DOHH2 (cell line): ENCODE data around the gene PPM1H.

ENCODE experiments used
- H3F3A ChIP-seq: fragments of 200-600 bp; sonication (generic), shearing (Covaris generic); 2 replicates; pipeline ENCODE4 v1.6.0; 2016; ENCODE audit warnings: antibody characterized with exemption, mild to moderate bottlenecking; ENCODE audit not compliant: control insufficient read depth, insufficient read depth
- H3K27ac ChIP-seq: fragments of 200-600 bp; sonication (generic); 2 replicates; pipeline ENCODE4 v1.5.1; 2014; ENCODE audit warnings: low read depth, mild to moderate bottlenecking, low read length, moderate library complexity
- H3K27me3 ChIP-seq: fragments of 200-600 bp; sonication (generic); 2 replicates; pipeline ENCODE4 v1.6.1; 2014; ENCODE audit warnings: mild to moderate bottlenecking, low read length, mixed read lengths; ENCODE audit not compliant: control insufficient read depth
- H3K36me3 ChIP-seq: fragments of 200-600 bp; sonication (generic); 2 replicates; pipeline ENCODE4 v1.6.1; 2014; ENCODE audit warnings: mild to moderate bottlenecking, low read length, moderate library complexity, mixed read lengths; ENCODE audit not compliant: control insufficient read depth
- H3K4me1 ChIP-seq: fragments of 200-600 bp; sonication (generic); 2 replicates; pipeline ENCODE4 v1.6.1; 2014; ENCODE audit warnings: mild to moderate bottlenecking, low read length, mixed read lengths; ENCODE audit not compliant: control insufficient read depth
- H3K4me2 ChIP-seq: fragments of 200-600 bp; sonication (generic); 2 replicates; pipeline ENCODE4 v1.6.0; 2014; ENCODE audit warnings: mild to moderate bottlenecking, low read length, moderate library complexity
- H3K4me3 ChIP-seq: fragments of 200-600 bp; sonication (generic); 2 replicates; pipeline ENCODE4 v1.5.1; 2014; ENCODE audit warnings: mild to moderate bottlenecking, low read length, mixed read lengths
- H3K79me2 ChIP-seq: fragments of 200-600 bp; sonication (generic); 2 replicates; pipeline ENCODE4 v1.6.1; 2014; ENCODE audit warnings: mild to moderate bottlenecking, low read length, mixed read lengths; ENCODE audit not compliant: control insufficient read depth
- H3K9me2 ChIP-seq: fragments of 200-600 bp; sonication (generic); replicated peaks from 2 replicates; pipeline ENCODE4 v1.6.1; 2014; ENCODE audit warnings: mild to moderate bottlenecking, low read length, mixed read lengths; ENCODE audit not compliant: control insufficient read depth
- H3K9me3 ChIP-seq: fragments of 200-600 bp; sonication (generic); 2 replicates; pipeline ENCODE4 v1.6.1; 2014; ENCODE audit warnings: antibody characterized with exemption, low read length, mixed read lengths; ENCODE audit not compliant: control insufficient read depth, insufficient read depth
- H4K20me1 ChIP-seq: fragments of 200-600 bp; sonication (generic); 2 replicates; pipeline ENCODE4 v1.6.0; 2014; ENCODE audit warnings: low read depth, mild to moderate bottlenecking, antibody characterized with exemption, low read length, moderate library complexity; ENCODE audit not compliant: control insufficient read depth, insufficient read depth
- CTCF ChIP-seq: fragments of 200-600 bp; sonication (generic); IDR thresholded peaks from one replicate; pipeline ENCODE4 v1.5.1; 2014; ENCODE audit warnings: antibody characterized with exemption, mild to moderate bottlenecking, low read depth, low read length; ENCODE audit not compliant: poor library complexity, severe bottlenecking
- EZH2phosphoT487 ChIP-seq: fragments of 200-600 bp; sonication (generic); IDR thresholded peaks from 2 replicates; pipeline ENCODE4 v1.6.1; 2017; ENCODE audit warnings: borderline replicate concordance, mild to moderate bottlenecking, antibody characterized with exemption, low read length, moderate library complexity, mixed read lengths

Gene PPM1H

GRCh38 chr12:62834971-62835547, 99.9 kb downstream of the PPM1H start:
- no peak overlapping the region for H3K27ac ChIP-seq
- H3K79me2 ChIP-seq, result no peaks in the 10 kb centered on the region
- H3K4me2 ChIP-seq, result no peak overlapping the region
- no peaks in the 10 kb centered on the region for H3K9me3 ChIP-seq
- no peaks in the 10 kb centered on the region for H3K9me2 ChIP-seq
- no peaks in the 10 kb centered on the region for H3K36me3 ChIP-seq
- H3K4me1 ChIP-seq, result no peaks in the 10 kb centered on the region
- TF ChIP-seq CTCF, result no peak
- TF ChIP-seq EZH2phosphoT487, result no peak
- no peaks in the 10 kb centered on the region for H3F3A ChIP-seq
- H3K4me3 ChIP-seq, result no peak overlapping the region
- H3K27me3 ChIP-seq, result no peaks in the 10 kb centered on the region; the same call in 1 of the 2 replicates
- H4K20me1 ChIP-seq, result no peaks in the 10 kb centered on the region

GRCh38 chr12:62834406-62834805, 100.5 kb downstream of the PPM1H start:
- no peaks in the 10 kb centered on the region for H3K79me2 ChIP-seq
- H3K27me3 ChIP-seq, result no peaks in the 10 kb centered on the region; the same call in 1 of the 2 replicates
- H3K4me2 ChIP-seq, result no peak overlapping the region
- H3K27ac ChIP-seq, result no peak overlapping the region
- H4K20me1 ChIP-seq, result no peaks in the 10 kb centered on the region
- H3K9me3 ChIP-seq, result no peaks in the 10 kb centered on the region
- no peaks in the 10 kb centered on the region for H3F3A ChIP-seq
- H3K4me1 ChIP-seq, result no peaks in the 10 kb centered on the region
- H3K9me2 ChIP-seq, result no peaks in the 10 kb centered on the region
- TF ChIP-seq CTCF (no peak), EZH2phosphoT487 (no peak)
- H3K36me3 ChIP-seq, result no peaks in the 10 kb centered on the region
- no peak overlapping the region for H3K4me3 ChIP-seq

- Histone ChIP-seq H3K4me3 (no peak overlapping the region), H3K27ac (no peak overlapping the region), H3K4me2 (no peak overlapping the region), H3K9me3 (no peaks in the 10 kb centered on the region), H3K9me2 (no peaks in the 10 kb centered on the region), H4K20me1 (no peaks in the 10 kb centered on the region), H3K4me1 (no peaks in the 10 kb centered on the region), H3K79me2 (no peaks in the 10 kb centered on the region), H3F3A (no peaks in the 10 kb centered on the region), H3K27me3 (no peaks in the 10 kb centered on the region; the same call in 1 of the 2 replicates), H3K36me3 (no peaks in the 10 kb centered on the region)
- TF ChIP-seq CTCF (no peak), EZH2phosphoT487 (no peak)
Observed at GRCh38 chr12:62833634-62834033, 101.3 kb downstream of the PPM1H start.

GRCh38 chr12:62832558-62832957, 102.4 kb downstream of the PPM1H start:
- Histone ChIP-seq H3K4me1 (no peaks in the 10 kb centered on the region), H3K36me3 (no peaks in the 10 kb centered on the region), H3K4me3 (no peak overlapping the region), H3K27ac (no peak overlapping the region), H3K9me2 (no peaks in the 10 kb centered on the region), H3K9me3 (no peaks in the 10 kb centered on the region), H3F3A (no peaks in the 10 kb centered on the region), H3K4me2 (no peak overlapping the region), H3K27me3 (no peaks in the 10 kb centered on the region; the same call in 1 of the 2 replicates), H4K20me1 (no peaks in the 10 kb centered on the region), H3K79me2 (no peaks in the 10 kb centered on the region)
- TF ChIP-seq CTCF, result no peak
- no peak for TF ChIP-seq EZH2phosphoT487
